Adrenal gland (tissue), 12 donors: Measurements from ENCODE around the gene KDM2B. TPM values are rescaled to one million over a fixed set of nuclear protein-coding genes. Genes with fewer than 3 reads are reported as not detected.

Source experiments
- DNase-seq, 7 donors: peaks; one replicate each; pipeline ENCODE4 v3.0.0-alpha.2; 2019 to 2020
- H3K27ac ChIP-seq, 5 donors: fragments of 200-600 bp; sonication (generic) in 4 of 5; 1 replicate in 3 of 5; 2 replicates in 2 of 5; pipeline versions ENCODE4 v1.5.1 to v1.8.0; 2016 to 2020; ENCODE audit warnings: mild to moderate bottlenecking in 1 of 5
- H3K27me3 ChIP-seq: fragments of 200-600 bp; 2 replicates; pipeline ENCODE4 v1.8.0; 2021
- H3K36me3 ChIP-seq, 2 donors: fragments of 200-600 bp; replicated peaks in 1 of 2; 1 replicate in 1 of 2; 2 replicates in 1 of 2; pipeline versions ENCODE4 v1.5.1 to v1.8.0; 2018 to 2022
- H3K4me1 ChIP-seq, 2 donors: fragments of 200-600 bp; replicated peaks in 1 of 2; 1 replicate in 1 of 2; 2 replicates in 1 of 2; pipeline versions ENCODE4 v1.5.1 to v1.8.0; 2018 to 2021
- H3K4me3 ChIP-seq, 4 donors: fragments of 200-600 bp; sonication (generic) in 3 of 4; one replicate each; pipeline ENCODE4 v1.5.1; 2016 to 2018
- H3K9me3 ChIP-seq, 3 donors: fragments of 200-600 bp; sonication (generic) in 1 of 3; replicated peaks in 1 of 3; 1 replicate in 2 of 3; 2 replicates in 1 of 3; pipeline versions ENCODE4 v1.5.1 to v1.8.0; 2016 to 2021
- CTCF ChIP-seq, 6 experiments: fragments of 450-650 bp in 4 of 6; fragments of 200-600 bp in 2 of 6; sonication (generic) in 1 of 6; IDR thresholded peaks; 1 replicate in 5 of 6; 2 replicates in 1 of 6; pipeline versions ENCODE4 v1.5.1 to v1.8.0; 2016 to 2021; ENCODE audit warnings: antibody characterized with exemption in 6 of 6, mild to moderate bottlenecking in 2 of 6, moderate library complexity in 1 of 6
- POLR2A ChIP-seq, 2 donors: fragments of 450-650 bp; IDR thresholded peaks; one replicate each; pipeline ENCODE4 v1.6.1; 2017; ENCODE audit warnings: antibody characterized with exemption in 2 of 2, mild to moderate bottlenecking in 2 of 2, moderate library complexity in 1 of 2
- WGBS, 4 donors: extraction: QIAGEN DNeasy Blood & Tissue Kit in 2 of 4; methylation state at CpG; one replicate each; pipeline versions ENCODE4 v1.1.5 to v1.1.7; 2013 to 2017; 5-methylcytosine and 5-hydroxymethylcytosine counted together
- intact Hi-C, 2 donors: fragments of 100-400 bp; cut with DNase I; formaldehyde crosslinking; loops; one replicate each; pipeline versions ENCODE4 v1.14.1 to v1.15.0; 2022 to 2023
- polyA plus RNA-seq, 3 donors: library from polyadenylated mRNA; stranded (reverse); fragments of 200-250 nt in 2 of 3; fragments of 350-450 nt in 1 of 3; fragmentation: Illumina TruSeq in 1 of 3; extraction: RNeasy Lipid Tissue Mini Kit (QIAGEN cat#74804) in 1 of 3; gene quantifications; one replicate each; pipeline ENCODE4 v1.2.3, GENCODE V29; 2013 to 2014
- total RNA-seq, 9 donors: library from RNA; depleted of rRNA in 4 of 9; stranded (reverse); fragments of >200 nt in 4 of 9; fragments of 120-200 nt in 1 of 9; fragmentation: NEBNext Ultra II Directional in 1 of 9; extraction: Animal tissue kit (Norgen Biotek cat#: 25700) in 1 of 9; gene quantifications; one replicate each; pipeline versions ENCODE4 v1.1.0 to v1.2.4, GENCODE V29; 2013 to 2023
- donor health status: healthy with polysubstance abuse.
- donor health status: Bipolar disorder and iron deficiency.
- donor health status: DM: yes; HTN: yes; CAD: no.
- donor health status: DM: no; HTN: no; CAD: no.
- donor health status: DM: no; HTN: no; CAD: no.
- donor health status: DM: yes; HTN: yes; CAD: no.

The KDM2B gene
- total and polyA plus RNA-seq, 12 donors = 5.0 to 40.6 (median 17.2) TPM

GRCh38 chr12:121514184-121514742, 66.6 kb downstream of the KDM2B start:
- intact Hi-C loops = no loop called here
- no peak for DNase-seq
- H3K4me3 ChIP-seq = no peak overlapping the region
- H3K27ac ChIP-seq = no peak overlapping the region
- no peaks in the 10 kb centered on the region for H3K36me3 ChIP-seq
- no peaks in the 10 kb centered on the region for H3K9me3 ChIP-seq
- no peaks in the 10 kb centered on the region for H3K4me1 ChIP-seq
- WGBS, 4 donors = 68 to 82% (median 77%) methylated on average over 15 to 16 of the region's 16 CpGs
- TF ChIP-seq POLR2A (IDR thresholded peaks at IDR 0.05) (no peak), CTCF (IDR thresholded peaks at IDR 0.05) (no peak)
- H3K27me3 ChIP-seq = no peaks in the 10 kb centered on the region

GRCh38 chr12:121513464-121514183, 67.2 kb downstream of the KDM2B start:
- Histone ChIP-seq H3K4me3 (no peak overlapping the region), H3K4me1 (no peaks in the 10 kb centered on the region), H3K27me3 (no peaks in the 10 kb centered on the region), H3K36me3 (no peaks in the 10 kb centered on the region), H3K27ac (no peak overlapping the region), H3K9me3 (no peaks in the 10 kb centered on the region)
- peak in 6 of 7 donors; percentile 39 to 68 (median 49) for DNase-seq
- intact Hi-C loops = no loop called here
- no peak for TF ChIP-seq CTCF (IDR thresholded peaks at IDR 0.05)
- no peak for TF ChIP-seq POLR2A (IDR thresholded peaks at IDR 0.05)
- 78 to 85% (median 84%) methylated on average over 14 to 17 of the region's 17 CpGs for WGBS, 4 donors

- peak; percentile 32 to 72 (median 59) for DNase-seq
- no peaks in the 10 kb centered on the region for H3K36me3 ChIP-seq
Measured at GRCh38 chr12:121512561-121512960, 68.3 kb downstream of the KDM2B start.

GRCh38 chr12:121511916-121512315, 68.9 kb downstream of the KDM2B start:
- no peak overlapping the region for H3K27ac ChIP-seq
- H3K27me3 ChIP-seq = no peaks in the 10 kb centered on the region
- TF ChIP-seq POLR2A (IDR thresholded peaks at IDR 0.05) (no peak), CTCF (IDR thresholded peaks at IDR 0.05) (no peak)
- DNase-seq = no peak
- H3K4me3 ChIP-seq = no peak overlapping the region
- no peaks in the 10 kb centered on the region for H3K36me3 ChIP-seq
- no peaks in the 10 kb centered on the region for H3K4me1 ChIP-seq
- WGBS, 4 donors = 76 to 94% (median 87%) methylated on average over 9 to 12 of the region's 12 CpGs
- intact Hi-C loops = no loop called here
- H3K9me3 ChIP-seq = no peaks in the 10 kb centered on the region

More at GRCh38 chr12:121512561-121512960, 68.3 kb downstream of the KDM2B start:
- intact Hi-C loops = no loop called here
- TF ChIP-seq CTCF (IDR thresholded peaks at IDR 0.05) (no peak), POLR2A (IDR thresholded peaks at IDR 0.05) (no peak)
- Histone ChIP-seq H3K27ac (no peak overlapping the region), H3K4me3 (no peak overlapping the region), H3K4me1 (no peaks in the 10 kb centered on the region), H3K27me3 (no peaks in the 10 kb centered on the region), H3K9me3 (no peaks in the 10 kb centered on the region)
- 43 to 61% (median 49%) methylated on average over 12 of the region's 12 CpGs for WGBS, 4 donors
